Neural progenitor cell (in vitro differentiated cells): ENCODE data around the gene STKLD1. TPM values are rescaled to one million over a fixed set of nuclear protein-coding genes. Genes with fewer than 3 reads are reported as not detected.

Source experiments
- DNase-seq: peaks from one replicate; pipeline ENCODE4 v3.0.0-alpha.2; 2016; ENCODE audit warnings: low spot score
- H2AFZ ChIP-seq: fragments of 200-600 bp; sonication (generic); replicated peaks from 2 replicates; pipeline ENCODE4 v1.6.1; 2016; ENCODE audit warnings: antibody characterized with exemption
- H3F3A ChIP-seq: fragments of 200-600 bp; sonication (generic); 2 replicates; pipeline ENCODE4 v1.6.1; 2016; ENCODE audit warnings: antibody characterized with exemption, low read depth
- H3K27ac ChIP-seq: fragments of 200-600 bp; sonication (generic); 2 replicates; pipeline ENCODE4 v1.5.1; 2016; ENCODE audit warnings: mild to moderate bottlenecking
- H3K27me3 ChIP-seq: fragments of 200-600 bp; sonication (generic); 2 replicates; pipeline ENCODE4 v1.6.1; 2016; ENCODE audit warnings: mild to moderate bottlenecking, moderate library complexity
- H3K36me3 ChIP-seq: fragments of 200-600 bp; sonication (generic); 2 replicates; pipeline ENCODE4 v1.5.1; 2016
- H3K4me1 ChIP-seq: fragments of 200-600 bp; sonication (generic); 2 replicates; pipeline ENCODE4 v1.6.1; 2016; ENCODE audit warnings: mixed run types
- H3K4me2 ChIP-seq: fragments of 200-600 bp; sonication (generic); 2 replicates; pipeline ENCODE4 v1.6.1; 2016
- H3K4me3 ChIP-seq: fragments of 200-600 bp; sonication (generic); 2 replicates; pipeline ENCODE4 v1.5.1; 2016
- H3K79me2 ChIP-seq: fragments of 200-600 bp; sonication (generic); 2 replicates; pipeline ENCODE4 v1.6.1; 2016; ENCODE audit warnings: low read depth
- H3K9ac ChIP-seq: fragments of 200-600 bp; sonication (generic); 2 replicates; pipeline ENCODE4 v1.6.1; 2016
- H3K9me3 ChIP-seq: fragments of 200-600 bp; sonication (generic); 2 replicates; pipeline ENCODE4 v1.5.1; 2016; ENCODE audit warnings: low read depth
- H4K20me1 ChIP-seq: fragments of 200-600 bp; sonication (generic); 2 replicates; pipeline ENCODE4 v1.6.1; 2016; ENCODE audit warnings: low read depth
- H3K27ac Mint-ChIP-seq: 3 replicates; pipeline ENCODE4 v1.8.0; 2021; ENCODE audit warnings: mixed read lengths
- H3K27me3 Mint-ChIP-seq: 2 replicates; pipeline ENCODE4 v1.8.0; 2022; ENCODE audit warnings: low read depth, mild to moderate bottlenecking, inconsistent platforms, moderate library complexity, mixed read lengths; ENCODE audit not compliant: insufficient read depth
- H3K36me3 Mint-ChIP-seq: 3 replicates; pipeline ENCODE4 v1.8.0; 2021; ENCODE audit warnings: mixed read lengths
- H3K4me1 Mint-ChIP-seq: 3 replicates; pipeline ENCODE4 v1.8.0; 2021; ENCODE audit warnings: mixed read lengths
- H3K4me3 Mint-ChIP-seq: 3 replicates; pipeline ENCODE4 v1.8.0; 2021; ENCODE audit warnings: mild to moderate bottlenecking, moderate library complexity, mixed read lengths
- H3K9me3 Mint-ChIP-seq: 3 replicates; pipeline ENCODE4 v1.8.0; 2020; ENCODE audit warnings: mixed read lengths
- CTCF ChIP-seq: fragments of 200-600 bp; sonication (generic); IDR thresholded peaks from 2 replicates; pipeline ENCODE4 v1.5.1; 2017; ENCODE audit warnings: antibody characterized with exemption, mild to moderate bottlenecking
- EZH2 ChIP-seq: fragments of 200-600 bp; sonication (generic); IDR thresholded peaks from 2 replicates; pipeline ENCODE4 v1.6.1; 2017; ENCODE audit warnings: antibody characterized with exemption, mild to moderate bottlenecking, moderate library complexity
- EZH2phosphoT487 ChIP-seq: fragments of 200-600 bp; sonication (generic); IDR thresholded peaks from 2 replicates; pipeline ENCODE4 v1.6.1; 2017; ENCODE audit warnings: antibody characterized with exemption
- total RNA-seq: library from RNA; depleted of rRNA; stranded (reverse); fragments of >200 nt; gene quantifications from 2 replicates; pipeline ENCODE4 v1.2.3, GENCODE V29; 2015; ENCODE audit warnings: low replicate concordance

Gene STKLD1
- total RNA-seq, 1 donor from 2014 or later: 0.58 TPM

GRCh38 chr9:133362359-133363044 is 13.7 kb upstream of the STKLD1 start:
- H3K9me3 Mint-ChIP-seq: no peaks in the 10 kb centered on the region
- Histone ChIP-seq H3K9me3 (no peaks in the 10 kb centered on the region), H3F3A (peaks cover 6% of the 10 kb centered on the region), H3K9ac (no peak overlapping the region), H4K20me1 (peaks cover 62% of the 10 kb centered on the region), H3K27me3 (no peaks in the 10 kb centered on the region), H3K79me2 (peaks cover 28% of the 10 kb centered on the region), H3K4me3 (no peak overlapping the region), H3K36me3 (no peaks in the 10 kb centered on the region), H3K4me2 (no peak overlapping the region), H2AFZ (no peak overlapping the region), H3K27ac (no peak overlapping the region), H3K4me1 (no peaks in the 10 kb centered on the region)
- H3K4me1 Mint-ChIP-seq: peaks cover 4% of the 10 kb centered on the region
- no peak for DNase-seq
- H3K27me3 Mint-ChIP-seq: peaks cover 11% of the 10 kb centered on the region
- H3K36me3 Mint-ChIP-seq: peaks cover 26% of the 10 kb centered on the region
- no peak overlapping the region for H3K4me3 Mint-ChIP-seq
- TF ChIP-seq EZH2: no peak
- no peak for TF ChIP-seq CTCF
- TF ChIP-seq EZH2phosphoT487: no peak
- no peak overlapping the region for H3K27ac Mint-ChIP-seq

GRCh38 chr9:133366435-133366834 is 9.7 kb upstream of the STKLD1 start:
- Histone ChIP-seq H3K4me2 (no peak overlapping the region), H2AFZ (no peak overlapping the region), H3K9me3 (no peaks in the 10 kb centered on the region), H3K4me3 (no peak overlapping the region), H3K4me1 (no peaks in the 10 kb centered on the region), H3K27ac (no peak overlapping the region), H4K20me1 (peaks cover 67% of the 10 kb centered on the region), H3K27me3 (no peaks in the 10 kb centered on the region), H3F3A (peaks cover under 1% of the 10 kb centered on the region), H3K79me2 (peaks cover 57% of the 10 kb centered on the region), H3K36me3 (no peaks in the 10 kb centered on the region), H3K9ac (no peak overlapping the region)
- Mint-ChIP-seq H3K27ac (no peak overlapping the region), H3K4me3 (no peak overlapping the region), H3K27me3 (peaks cover 8% of the 10 kb centered on the region), H3K9me3 (no peaks in the 10 kb centered on the region), H3K4me1 (peaks cover 8% of the 10 kb centered on the region), H3K36me3 (peaks cover 29% of the 10 kb centered on the region)
- no peak for TF ChIP-seq CTCF
- no peak for TF ChIP-seq EZH2phosphoT487
- TF ChIP-seq EZH2: no peak
- DNase-seq: no peak

GRCh38 chr9:133367221-133367620 is 8.9 kb upstream of the STKLD1 start:
- H3K4me2 ChIP-seq: no peak overlapping the region
- DNase-seq: no peak
- no peak overlapping the region for H3K4me3 ChIP-seq
- H3K27ac Mint-ChIP-seq: no peak overlapping the region
- peaks cover 72% of the 10 kb centered on the region for H4K20me1 ChIP-seq
- H3K9me3 ChIP-seq: no peaks in the 10 kb centered on the region
- no peaks in the 10 kb centered on the region for H3K4me1 ChIP-seq
- no peaks in the 10 kb centered on the region for H3K36me3 ChIP-seq
- H3K27me3 ChIP-seq: no peaks in the 10 kb centered on the region
- H3K27ac ChIP-seq: no peak overlapping the region
- peaks cover 21% of the 10 kb centered on the region for H3K36me3 Mint-ChIP-seq
- no peak overlapping the region for H2AFZ ChIP-seq
- H3K9ac ChIP-seq: no peak overlapping the region
- peaks cover 8% of the 10 kb centered on the region for H3K4me1 Mint-ChIP-seq
- TF ChIP-seq EZH2 (no peak), CTCF (no peak), EZH2phosphoT487 (no peak)
- H3K79me2 ChIP-seq: peaks cover 65% of the 10 kb centered on the region
- H3K9me3 Mint-ChIP-seq: no peaks in the 10 kb centered on the region
- H3F3A ChIP-seq: no peaks in the 10 kb centered on the region
- H3K27me3 Mint-ChIP-seq: peaks cover 8% of the 10 kb centered on the region
- H3K4me3 Mint-ChIP-seq: peak overlapping the region; percentile 38
